NB4 (cell line): ENCODE data around the gene BPIFB3.

Experiments
- MYC ChIP-seq: IDR thresholded peaks from 2 replicates; pipeline ENCODE4 v1.6.1; 2011; ENCODE audit warnings: low read depth, low read length
- POLR2A ChIP-seq: IDR thresholded peaks from 2 replicates; pipeline ENCODE4 v1.6.1; 2011; ENCODE audit warnings: mild to moderate bottlenecking; ENCODE audit not compliant: insufficient read length; ENCODE audit errors: extremely low read depth
- TF ChIP-seq, protein P1 (sequence below): IDR thresholded peaks from one replicate; pipeline ENCODE4 v1.5.1; 2012; ENCODE audit warnings: low read depth, low read length

DNA sequence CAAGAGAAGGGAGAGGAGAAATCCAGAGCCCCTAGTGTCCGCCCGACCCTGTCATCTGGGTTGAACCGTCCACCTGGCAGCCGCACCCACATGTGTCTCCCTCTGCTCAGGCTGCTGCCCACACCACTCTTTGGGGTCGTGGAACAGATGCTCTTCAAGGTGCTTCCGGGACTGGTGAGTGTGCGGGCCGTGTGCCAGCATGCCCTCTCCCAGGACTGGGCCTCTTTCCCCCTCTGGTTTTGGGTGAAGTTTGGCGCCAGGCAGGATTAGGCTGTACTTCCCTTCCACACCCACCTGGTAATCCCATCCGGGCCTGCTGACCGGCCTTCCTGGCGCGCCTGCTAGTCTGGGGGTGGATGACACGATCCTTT, 7.9 kb downstream of the BPIFB3 start:
- TF ChIP-seq, protein P1, sequence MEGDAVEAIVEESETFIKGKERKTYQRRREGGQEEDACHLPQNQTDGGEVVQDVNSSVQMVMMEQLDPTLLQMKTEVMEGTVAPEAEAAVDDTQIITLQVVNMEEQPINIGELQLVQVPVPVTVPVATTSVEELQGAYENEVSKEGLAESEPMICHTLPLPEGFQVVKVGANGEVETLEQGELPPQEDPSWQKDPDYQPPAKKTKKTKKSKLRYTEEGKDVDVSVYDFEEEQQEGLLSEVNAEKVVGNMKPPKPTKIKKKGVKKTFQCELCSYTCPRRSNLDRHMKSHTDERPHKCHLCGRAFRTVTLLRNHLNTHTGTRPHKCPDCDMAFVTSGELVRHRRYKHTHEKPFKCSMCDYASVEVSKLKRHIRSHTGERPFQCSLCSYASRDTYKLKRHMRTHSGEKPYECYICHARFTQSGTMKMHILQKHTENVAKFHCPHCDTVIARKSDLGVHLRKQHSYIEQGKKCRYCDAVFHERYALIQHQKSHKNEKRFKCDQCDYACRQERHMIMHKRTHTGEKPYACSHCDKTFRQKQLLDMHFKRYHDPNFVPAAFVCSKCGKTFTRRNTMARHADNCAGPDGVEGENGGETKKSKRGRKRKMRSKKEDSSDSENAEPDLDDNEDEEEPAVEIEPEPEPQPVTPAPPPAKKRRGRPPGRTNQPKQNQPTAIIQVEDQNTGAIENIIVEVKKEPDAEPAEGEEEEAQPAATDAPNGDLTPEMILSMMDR = no peak
- TF ChIP-seq POLR2A (no peak), MYC (no peak)
